Measurements from ENCODE around the gene ZNF860.
"Not testable (repeated sequence)": the region's sequence is repeated elsewhere in the genome, so short reads cannot be mapped to it uniquely, and the experiment has no call there.

ZNF860 gene

GRCh38 chr3:32000877-32001276 is 19.3 kb downstream of the ZNF860 start:
- no peak for DNase-seq

- DNase-seq: no peak
These were observed 21.2 kb downstream of the ZNF860 start for GRCh38 chr3:32002561-32003368.

- DNase-seq: no peak
These were observed 21.8 kb downstream of the ZNF860 start for GRCh38 chr3:32003380-32003779.

GRCh38 chr3:32004113-32004765 is 22.7 kb downstream of the ZNF860 start:
- DNase-seq: peak; percentile 5

- no peak for DNase-seq
These were observed 27.6 kb downstream of the ZNF860 start for GRCh38 chr3:32009101-32009500.

- no peak for DNase-seq
These were observed 28.4 kb downstream of the ZNF860 start for GRCh38 chr3:32009957-32010356.

- DNase-seq: not testable (repeated sequence)
These were observed 29.1 kb downstream of the ZNF860 start for GRCh38 chr3:32010699-32011098.

- not testable (repeated sequence) for DNase-seq
These were observed 34.1 kb downstream of the ZNF860 start for GRCh38 chr3:32015638-32016037.

- DNase-seq: no peak
These were observed 35.7 kb downstream of the ZNF860 start for GRCh38 chr3:32017286-32017685.

- DNase-seq: peak; percentile 41
These were observed 37.4 kb downstream of the ZNF860 start for GRCh38 chr3:32018757-32019564.

GRCh38 chr3:32021155-32021554 is 39.6 kb downstream of the ZNF860 start:
- no peak for DNase-seq

GRCh38 chr3:32021748-32022147 is 40.2 kb downstream of the ZNF860 start:
- DNase-seq: no peak

- DNase-seq: no peak
These were observed 41.4 kb downstream of the ZNF860 start for GRCh38 chr3:32022947-32023346.

GRCh38 chr3:32026593-32026992 is 45.0 kb downstream of the ZNF860 start:
- no peak for DNase-seq

- no peak for DNase-seq
These were observed 56.4 kb downstream of the ZNF860 start for GRCh38 chr3:32037932-32038267.

- DNase-seq: no peak
These were observed 59.8 kb downstream of the ZNF860 start for GRCh38 chr3:32041316-32041715.
